ENCODE results near the gene SPOPL.

- TF ChIP-seq CTCF (conservative IDR thresholded peaks at IDR 0.05; ENCODE audit: low read depth, low read length) (no peak), EZH2 (IDR thresholded peaks at IDR 0.05; ENCODE audit: borderline replicate concordance, low read depth, low read length, poor library complexity, severe bottlenecking) (no peak)
These were observed 63.1 kb downstream of the SPOPL start for GRCh38 chr2:138564586-138565229.
